CD4-positive, alpha-beta T cell treated with Interleukin-17A for 1 hour (primary cell): ENCODE data around the gene BPTF.
"Not testable (repeated sequence)": the region's sequence is repeated elsewhere in the genome, so short reads cannot be mapped to it uniquely, and the experiment has no call there.

Experiments
- DNase-seq: peaks from one replicate; pipeline ENCODE4 v3.0.0-alpha.2; 2020

Gene BPTF

GRCh38 chr17:68018493-68018892, 193.2 kb downstream of the BPTF start:
- not testable (repeated sequence) for DNase-seq

GRCh38 chr17:68019336-68019674, 194.0 kb downstream of the BPTF start:
- DNase-seq, result no peak

- peak; percentile 98 for DNase-seq
Observed at GRCh38 chr17:68019675-68020408, 194.5 kb downstream of the BPTF start.

- no peak for DNase-seq
Observed at GRCh38 chr17:68020409-68020756, 195.1 kb downstream of the BPTF start.

GRCh38 chr17:68020791-68021190, 195.5 kb downstream of the BPTF start:
- DNase-seq, result not testable (repeated sequence)

- DNase-seq, result no peak
Observed at GRCh38 chr17:68021963-68022362, 196.7 kb downstream of the BPTF start.

- DNase-seq, result not testable (repeated sequence)
Observed at GRCh38 chr17:68022547-68022946, 197.2 kb downstream of the BPTF start.

GRCh38 chr17:68029512-68030215, 204.4 kb downstream of the BPTF start:
- DNase-seq, result no peak
